GM06990 (cell line): Measurements from ENCODE around the gene TMEM138.

Experiments
- DNase-seq: peaks from one replicate; pipeline ENCODE4 v3.0.0-alpha.2; 2011; ENCODE audit not compliant: insufficient read length; ENCODE audit errors: extremely low read depth
- H3K27me3 ChIP-seq: replicated peaks from 2 replicates; pipeline ENCODE4 v1.6.0; 2011; ENCODE audit warnings: low read length; ENCODE audit not compliant: control insufficient read depth, insufficient read depth
- H3K36me3 ChIP-seq: 2 replicates; pipeline ENCODE4 v1.5.1; 2011; ENCODE audit warnings: low read length; ENCODE audit not compliant: control insufficient read depth, insufficient read depth
- H3K4me3 ChIP-seq: replicated peaks from 2 replicates; pipeline ENCODE4 v1.5.1; 2011; ENCODE audit warnings: low read depth, mild to moderate bottlenecking, control low read depth, low read length
- TF ChIP-seq, protein P1 (sequence below): IDR thresholded peaks from 2 replicates; pipeline ENCODE4 v1.5.1; 2011; ENCODE audit warnings: low read length, control low read depth, mild to moderate bottlenecking, inconsistent platforms; ENCODE audit not compliant: insufficient read depth, poor library complexity, severe bottlenecking

The TMEM138 gene

DNA sequence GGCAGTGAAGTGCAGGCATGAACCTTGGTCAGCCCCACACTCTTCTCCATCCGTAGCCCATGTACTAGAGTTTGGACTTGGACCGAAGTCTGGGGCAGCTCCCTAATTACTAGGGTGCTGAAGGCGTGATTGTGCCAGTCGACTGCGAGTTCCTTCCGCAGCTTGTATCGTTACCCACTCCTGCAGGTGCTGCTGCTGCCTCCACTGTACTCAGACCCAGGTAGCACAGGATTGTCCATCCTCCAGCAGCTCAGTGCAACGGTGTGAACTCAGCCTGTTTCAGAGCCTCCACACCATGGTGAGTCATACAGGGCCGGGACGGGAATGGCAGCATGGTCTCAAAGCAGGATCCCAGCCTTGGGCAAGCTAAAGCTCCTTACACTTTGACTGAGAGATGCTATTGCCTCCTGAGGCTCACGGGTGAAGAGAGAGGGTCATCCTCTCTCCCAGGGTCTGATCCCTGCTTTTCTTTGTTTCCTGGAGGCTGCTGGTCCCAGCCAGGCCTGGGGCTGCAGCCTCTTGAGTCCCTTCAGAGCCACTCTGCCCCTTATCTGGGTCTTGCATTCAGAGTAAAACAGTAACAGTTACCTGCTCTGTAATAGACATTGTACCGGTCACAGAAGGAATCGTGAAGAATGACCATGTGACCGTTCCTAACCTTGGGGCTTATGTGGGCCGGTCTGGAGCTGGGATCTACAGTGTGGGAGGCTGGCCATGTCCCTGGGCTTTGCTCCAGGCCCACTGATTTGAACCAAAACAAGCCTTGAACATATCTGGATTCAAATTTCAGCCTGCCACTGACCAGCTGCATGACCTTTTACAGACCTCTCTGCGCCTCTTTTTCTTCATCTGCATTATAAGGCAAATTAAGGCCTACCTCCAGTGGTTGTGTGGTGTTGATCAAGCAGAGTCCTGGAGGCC is 27.5 kb upstream of the TMEM138 start:
- Histone ChIP-seq H3K4me3 (no peak overlapping the region), H3K36me3 (peaks cover 14% of the 10 kb centered on the region), H3K27me3 (no peaks in the 10 kb centered on the region)
- TF ChIP-seq, protein P1, sequence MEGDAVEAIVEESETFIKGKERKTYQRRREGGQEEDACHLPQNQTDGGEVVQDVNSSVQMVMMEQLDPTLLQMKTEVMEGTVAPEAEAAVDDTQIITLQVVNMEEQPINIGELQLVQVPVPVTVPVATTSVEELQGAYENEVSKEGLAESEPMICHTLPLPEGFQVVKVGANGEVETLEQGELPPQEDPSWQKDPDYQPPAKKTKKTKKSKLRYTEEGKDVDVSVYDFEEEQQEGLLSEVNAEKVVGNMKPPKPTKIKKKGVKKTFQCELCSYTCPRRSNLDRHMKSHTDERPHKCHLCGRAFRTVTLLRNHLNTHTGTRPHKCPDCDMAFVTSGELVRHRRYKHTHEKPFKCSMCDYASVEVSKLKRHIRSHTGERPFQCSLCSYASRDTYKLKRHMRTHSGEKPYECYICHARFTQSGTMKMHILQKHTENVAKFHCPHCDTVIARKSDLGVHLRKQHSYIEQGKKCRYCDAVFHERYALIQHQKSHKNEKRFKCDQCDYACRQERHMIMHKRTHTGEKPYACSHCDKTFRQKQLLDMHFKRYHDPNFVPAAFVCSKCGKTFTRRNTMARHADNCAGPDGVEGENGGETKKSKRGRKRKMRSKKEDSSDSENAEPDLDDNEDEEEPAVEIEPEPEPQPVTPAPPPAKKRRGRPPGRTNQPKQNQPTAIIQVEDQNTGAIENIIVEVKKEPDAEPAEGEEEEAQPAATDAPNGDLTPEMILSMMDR, result no peak
- DNase-seq, result no peak

DNA sequence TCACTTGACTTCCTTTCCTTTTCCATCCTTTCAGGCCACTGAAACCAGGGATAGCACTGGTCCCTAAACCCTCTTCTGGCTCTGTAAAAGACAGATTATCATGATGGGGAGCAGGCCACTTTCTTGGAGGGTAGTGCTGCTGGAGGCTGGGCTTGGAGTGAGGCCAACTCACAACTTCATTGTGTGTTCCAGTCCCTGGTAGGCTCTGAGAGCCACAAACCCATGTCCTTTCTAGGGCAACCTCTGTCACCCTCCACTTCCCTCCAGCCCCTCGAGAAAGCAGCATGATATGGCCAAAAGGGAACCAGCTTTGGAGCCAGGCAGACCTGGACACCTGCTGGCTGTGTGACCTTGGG is 26.8 kb upstream of the TMEM138 start:
- no peak for DNase-seq
- H3K27me3 ChIP-seq, result no peaks in the 10 kb centered on the region
- TF ChIP-seq, protein P1, result no peak
- H3K4me3 ChIP-seq, result no peak overlapping the region
- peaks cover 14% of the 10 kb centered on the region for H3K36me3 ChIP-seq

DNA sequence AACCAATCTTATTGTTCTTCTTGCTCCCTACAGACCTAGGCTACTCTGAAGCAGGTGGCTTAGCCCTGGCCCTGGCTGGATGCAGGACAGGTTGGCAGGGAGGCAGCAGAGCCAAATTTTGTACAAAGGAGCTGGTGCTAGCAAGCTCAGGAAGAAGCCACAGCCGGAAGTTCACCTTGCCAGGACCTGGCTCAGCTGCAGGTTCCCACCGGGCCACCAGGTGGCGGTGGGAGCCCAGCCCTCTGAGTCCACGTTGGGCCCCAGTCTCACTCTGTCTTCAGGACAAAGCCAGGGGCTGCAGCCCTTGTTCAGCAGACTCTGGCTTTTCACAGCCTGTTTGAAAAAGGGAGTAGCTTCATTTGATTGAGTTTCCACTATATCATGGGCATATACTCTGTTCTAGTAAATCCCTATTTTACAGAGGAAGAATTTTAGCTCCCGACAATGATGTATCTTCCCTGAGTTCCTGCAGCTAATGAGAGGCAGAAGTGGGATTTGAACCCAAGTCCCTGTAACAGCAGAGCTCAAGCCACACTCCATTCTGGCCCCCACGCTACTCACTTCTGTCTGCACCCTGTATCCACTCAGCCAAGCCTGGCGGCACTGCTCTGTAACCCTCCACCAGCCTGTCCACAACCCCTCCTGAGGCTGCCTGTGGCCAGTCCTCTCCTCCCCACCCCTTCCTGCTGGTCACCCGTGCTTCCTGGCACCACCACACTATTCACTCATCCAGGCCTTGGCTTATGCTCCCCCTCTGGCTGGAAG is 25.8 kb upstream of the TMEM138 start:
- Histone ChIP-seq H3K4me3 (no peak overlapping the region), H3K36me3 (peaks cover 14% of the 10 kb centered on the region)

DNA sequence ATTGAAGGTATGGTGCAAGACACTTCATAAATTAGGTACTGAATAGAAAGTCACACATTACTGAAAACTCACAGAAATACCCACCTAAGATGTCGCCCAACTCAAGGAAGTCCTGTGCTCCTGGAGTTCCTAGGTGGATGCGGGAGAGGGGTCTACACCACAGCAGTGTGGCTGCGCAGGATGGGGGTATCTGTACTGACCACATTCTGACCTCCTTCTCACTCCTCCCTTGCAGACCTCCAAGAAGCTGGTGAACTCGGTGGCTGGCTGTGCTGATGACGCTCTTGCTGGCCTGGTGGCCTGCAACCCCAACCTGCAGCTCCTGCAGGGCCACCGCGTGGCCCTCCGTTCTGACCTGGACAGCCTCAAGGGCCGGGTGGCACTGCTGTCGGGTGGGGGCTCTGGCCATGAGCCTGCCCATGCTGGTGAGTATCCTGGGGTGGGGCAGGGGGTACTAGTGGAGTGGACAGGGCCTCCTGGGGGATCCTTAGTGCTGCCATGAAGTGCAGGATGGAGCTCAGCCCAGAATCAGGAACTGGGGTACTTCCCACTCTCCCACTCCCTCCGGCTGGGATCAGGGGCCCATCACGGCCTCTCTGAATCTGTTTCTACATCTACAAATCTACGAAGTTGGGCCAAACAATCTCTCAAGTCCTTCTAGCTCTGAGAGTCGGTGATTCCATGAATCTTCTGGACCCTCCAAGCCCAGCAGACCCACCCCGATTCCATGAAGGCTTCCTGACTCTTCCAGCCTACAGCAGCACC is 24.3 kb upstream of the TMEM138 start:
- no peak overlapping the region for H3K4me3 ChIP-seq
- no peaks in the 10 kb centered on the region for H3K27me3 ChIP-seq
- peaks cover 18% of the 10 kb centered on the region for H3K36me3 ChIP-seq
- TF ChIP-seq, protein P1, result no peak
- DNase-seq, result no peak

More for the DNA sequence above, 25.8 kb upstream of the TMEM138 start:
- no peaks in the 10 kb centered on the region for H3K27me3 ChIP-seq
- DNase-seq, result peak; percentile 89
- TF ChIP-seq, protein P1, result peak; percentile 99

- TF ChIP-seq, protein P1, result no peak
- DNase-seq, result no peak
- no peak overlapping the region for H3K4me3 ChIP-seq
- peaks cover 22% of the 10 kb centered on the region for H3K36me3 ChIP-seq
- no peaks in the 10 kb centered on the region for H3K27me3 ChIP-seq
These were observed 23.2 kb upstream of the TMEM138 start for GRCh38 chr11:61338783-61339489.
